ENCODE data around the gene CPAMD8. TPM values are rescaled to one million over a fixed set of nuclear protein-coding genes. Genes with fewer than 3 reads are reported as not detected.
"Not testable (repeated sequence)": the region's sequence is repeated elsewhere in the genome, so short reads cannot be mapped to it uniquely, and the experiment has no call there.

Gene CPAMD8
- total RNA-seq, 2 donors from 2014 or later = 134 to 216 TPM

DNA sequence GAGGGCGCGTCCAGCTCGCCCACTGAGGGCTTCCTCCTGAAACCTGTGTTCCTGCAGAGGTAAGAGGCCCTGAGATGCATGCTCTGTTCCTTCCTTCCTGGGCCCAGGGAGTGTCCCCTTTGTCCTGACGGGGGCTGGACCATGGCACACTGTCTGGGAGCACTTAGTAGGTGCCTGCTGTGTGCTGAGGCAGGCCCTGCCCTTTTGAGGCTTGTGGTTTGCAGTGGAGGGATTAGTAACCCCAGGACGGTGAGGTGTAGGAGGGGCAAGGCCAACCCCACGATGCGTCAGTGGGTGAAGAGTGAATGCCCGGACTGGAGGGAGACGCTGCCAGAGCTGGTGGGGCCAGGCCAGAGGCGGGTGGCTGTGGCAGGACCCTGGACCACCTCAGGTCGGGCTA lies 149.0 kb downstream of the CPAMD8 start:
- H3K4me1 ChIP-seq (replicated peaks) = no peaks in the 10 kb centered on the region
- peaks cover 12 to 34% of the 10 kb centered on the region in 2 donors for H3K36me3 ChIP-seq
- WGBS = 93% methylated on average over 11 of the region's 11 CpGs
- TF ChIP-seq CTCF (IDR thresholded peaks at IDR 0.05) (no peak), POLR2A (IDR thresholded peaks at IDR 0.05) (no peak), POLR2AphosphoS5 (IDR thresholded peaks at IDR 0.05) (no peak)
- H3K27me3 ChIP-seq (replicated peaks; ENCODE audit: insufficient read depth) = no peaks in the 10 kb centered on the region
- intact Hi-C loops (cut with DNase I) = no loop called here
- H3K9me3 ChIP-seq = no peaks in the 10 kb centered on the region
- H3K27ac ChIP-seq = no peak overlapping the region
- no peak overlapping the region for H3K4me3 ChIP-seq
- DNase-seq (ENCODE audit: low spot score) = no peak

DNA sequence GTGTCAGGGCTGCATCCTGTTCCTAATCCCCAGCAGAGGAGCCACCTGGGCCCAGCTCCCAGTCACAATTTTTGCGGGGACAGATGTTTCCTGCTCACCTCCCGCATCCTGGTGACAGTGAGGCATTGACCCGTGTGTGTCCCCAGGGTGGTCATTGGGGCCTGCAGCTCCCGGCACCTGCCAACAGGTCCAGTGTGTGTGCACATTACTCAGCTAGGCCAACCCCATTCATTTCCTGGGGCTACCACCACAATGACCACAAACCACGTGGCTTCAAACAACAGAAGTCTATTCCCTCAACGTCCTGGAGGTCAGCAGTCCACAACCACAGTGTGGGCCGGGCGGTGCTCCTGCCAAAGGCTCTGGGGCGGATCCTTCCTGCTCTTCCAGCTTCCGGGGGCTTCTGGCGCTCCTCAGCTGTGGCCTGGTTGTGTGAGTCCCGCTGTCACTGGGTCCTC lies 149.7 kb downstream of the CPAMD8 start:
- Histone ChIP-seq H3K36me3 (peaks cover 12 to 34% of the 10 kb centered on the region in 2 donors), H3K9me3 (no peaks in the 10 kb centered on the region), H3K27ac (no peak overlapping the region), H3K27me3 (replicated peaks; ENCODE audit: insufficient read depth) (no peaks in the 10 kb centered on the region), H3K4me3 (no peak overlapping the region), H3K4me1 (replicated peaks) (no peaks in the 10 kb centered on the region)
- no peak for DNase-seq (ENCODE audit: low spot score)
- TF ChIP-seq CTCF (IDR thresholded peaks at IDR 0.05) (no peak), POLR2A (IDR thresholded peaks at IDR 0.05) (no peak), POLR2AphosphoS5 (IDR thresholded peaks at IDR 0.05) (no peak)
- WGBS = 84% methylated on average over 11 of the region's 12 CpGs
- intact Hi-C loops (cut with DNase I) = no loop called here

DNA sequence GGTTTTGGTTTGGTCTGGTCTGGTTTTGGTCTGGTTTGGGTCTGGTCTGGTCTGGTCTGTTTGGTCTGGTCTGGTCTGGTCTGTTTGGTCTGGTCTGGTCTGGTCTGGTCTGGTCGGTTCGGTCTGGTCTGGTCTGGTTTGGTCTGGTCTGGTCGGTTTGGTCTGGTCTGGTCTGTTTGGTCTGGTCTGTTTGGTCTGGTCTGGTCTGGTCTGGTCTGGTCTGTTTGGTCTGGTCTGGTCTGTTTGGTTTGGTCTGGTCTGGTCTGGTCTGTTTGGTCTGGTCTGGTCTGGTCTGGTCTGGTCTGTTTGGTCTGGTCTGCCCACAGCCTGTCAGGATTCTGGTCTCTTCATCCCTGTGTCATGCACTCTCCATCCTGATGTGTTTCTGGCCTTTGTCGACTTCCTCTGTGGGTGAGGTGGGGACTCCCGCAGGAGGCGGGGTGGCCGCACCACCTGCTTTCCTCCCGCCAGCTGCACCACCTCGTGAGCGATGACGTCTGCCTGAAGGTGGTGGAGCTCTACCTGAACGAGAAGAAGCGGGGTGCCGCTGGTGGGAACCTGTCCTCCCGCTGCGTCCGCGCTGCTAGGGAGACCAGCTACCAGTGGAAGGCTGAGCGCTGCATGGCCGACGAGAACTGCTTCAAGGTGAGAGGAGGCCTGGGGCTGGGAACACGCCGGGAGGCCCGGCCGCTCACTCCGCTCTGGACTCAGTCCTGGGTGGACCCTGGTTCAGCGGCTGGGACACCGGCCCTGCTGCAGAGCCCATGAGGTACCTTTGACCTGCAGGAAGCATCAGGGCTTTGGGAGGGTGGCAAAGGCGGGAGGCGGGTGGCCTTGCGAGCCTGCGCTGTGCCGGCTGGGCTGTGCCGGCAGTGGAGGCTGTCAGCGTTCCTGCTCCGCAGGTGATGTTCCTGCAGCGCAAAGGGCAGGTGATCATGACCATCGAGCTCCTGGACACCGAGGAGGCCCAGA lies 150.7 kb downstream of the CPAMD8 start:
- Histone ChIP-seq H3K27me3 (replicated peaks; ENCODE audit: insufficient read depth) (no peaks in the 10 kb centered on the region), H3K27ac (no peak overlapping the region), H3K4me3 (no peak overlapping the region), H3K36me3 (peaks cover 12 to 34% of the 10 kb centered on the region in 2 donors), H3K9me3 (no peaks in the 10 kb centered on the region), H3K4me1 (replicated peaks) (no peaks in the 10 kb centered on the region)
- 89% methylated on average over 38 of the region's 39 CpGs for WGBS
- TF ChIP-seq CTCF (IDR thresholded peaks at IDR 0.05) (no peak), POLR2AphosphoS5 (IDR thresholded peaks at IDR 0.05) (no peak), POLR2A (IDR thresholded peaks at IDR 0.05) (no peak)
- intact Hi-C loops (cut with DNase I) = no loop called here
- DNase-seq (ENCODE audit: low spot score) = no peak

GRCh38 chr19:16874978-16875299 lies 151.7 kb downstream of the CPAMD8 start:
- H3K27ac ChIP-seq = not testable (repeated sequence)

DNA sequence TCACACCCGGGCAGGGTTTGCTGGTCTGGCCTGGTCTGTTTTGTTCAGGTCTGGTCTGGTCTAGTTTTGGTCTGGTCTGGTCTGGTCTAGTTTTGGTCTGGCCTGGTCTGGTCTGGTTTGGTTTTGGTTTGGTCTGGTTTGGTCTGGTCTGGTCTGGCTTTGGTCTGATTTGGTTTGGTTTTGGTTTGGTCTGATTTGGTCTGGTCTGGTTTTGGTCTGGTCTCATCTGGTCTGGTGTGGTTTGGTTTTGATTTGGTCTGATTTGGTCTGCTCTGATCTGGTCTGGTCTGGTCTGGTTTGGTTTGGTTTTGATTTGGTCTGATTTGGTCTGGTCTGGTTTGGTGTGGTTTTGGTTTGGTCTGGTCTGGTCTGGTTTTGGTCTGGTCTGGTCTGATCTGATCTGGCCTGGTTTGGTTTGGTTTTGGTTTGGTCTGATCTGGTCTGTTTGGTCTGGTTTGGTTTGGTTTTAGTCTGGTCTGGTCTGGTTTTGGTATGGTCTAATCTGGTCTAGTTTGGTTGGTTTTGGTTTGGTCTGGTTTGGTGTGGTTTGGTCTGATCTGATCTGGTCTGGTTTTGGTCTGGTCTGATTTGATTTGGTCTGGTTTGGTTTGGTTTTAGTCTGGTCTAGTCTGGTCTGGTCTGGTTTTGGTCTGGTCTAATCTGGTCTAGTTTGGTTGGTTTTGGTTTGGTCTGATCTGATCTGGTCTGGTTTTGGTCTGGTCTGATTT lies 152.2 kb downstream of the CPAMD8 start:
- H3K4me1 ChIP-seq (replicated peaks) = no peaks in the 10 kb centered on the region
- 45% methylated on average over 1 of the region's 1 CpG for WGBS

More at GRCh38 chr19:16874978-16875299, 151.7 kb downstream of the CPAMD8 start:
- peaks cover 12 to 39% of the 10 kb centered on the region in 2 donors for H3K36me3 ChIP-seq
- H3K27me3 ChIP-seq (replicated peaks; ENCODE audit: insufficient read depth); H3K4me3 ChIP-seq; H3K9me3 ChIP-seq; H3K4me1 ChIP-seq (replicated peaks); intact Hi-C loops (cut with DNase I); DNase-seq (ENCODE audit: low spot score): not testable (repeated sequence)

More for the DNA sequence above, 152.2 kb downstream of the CPAMD8 start:
- H3K27ac ChIP-seq = peak overlapping the region in 1 of 2 donors; percentile 29
- H3K9me3 ChIP-seq = no peaks in the 10 kb centered on the region
- no peak overlapping the region for H3K4me3 ChIP-seq
- intact Hi-C loops (cut with DNase I) = no loop called here
- TF ChIP-seq CTCF (IDR thresholded peaks at IDR 0.05) = no peak
- TF ChIP-seq POLR2AphosphoS5 (IDR thresholded peaks at IDR 0.05) = no peak
- TF ChIP-seq POLR2A (IDR thresholded peaks at IDR 0.05) = no peak
- DNase-seq (ENCODE audit: low spot score) = no peak
- H3K27me3 ChIP-seq (replicated peaks; ENCODE audit: insufficient read depth) = no peaks in the 10 kb centered on the region
- peaks cover 16 to 38% of the 10 kb centered on the region in 2 donors for H3K36me3 ChIP-seq
